HepG2 (cell line): Measurements from ENCODE around the gene ZNF79. TPM values are rescaled to one million over a fixed set of nuclear protein-coding genes. Genes with fewer than 3 reads are reported as not detected.

Source experiments
- ATAC-seq: fragments of 200-7000 bp; cut with Tn5 transposase; 3 replicates; pipeline ENCODE4 v1.9.1; 2020; ENCODE audit warnings: mild to moderate bottlenecking, moderate library complexity
- BruUV-seq: library from RNA; stranded (reverse); fragments of 400-500 nt; replicated peaks from 2 replicates; lab custom pipeline; 2021; lab: Mats Ljungman, UMichigan
- CTCF ChIA-PET: fragments of 300-600 bp; formaldehyde crosslinking; extraction: SDS; loops from one replicate; lab custom pipeline; 2021; ENCODE audit warnings: low total read pairs, inconsistent platforms, low intra/inter-chr PET ratio; lab: Yijun Ruan, JAX
- POLR2A ChIA-PET: fragments of 350-600 bp; sonication (Branson Sonifier 250); formaldehyde crosslinking; loops from one replicate; lab custom pipeline; 2020; ENCODE audit warnings: antibody characterized with exemption, inconsistent platforms; lab: Yijun Ruan, JAX
- DNase-seq: peaks from one replicate; pipeline ENCODE4 v3.0.0-alpha.2; 2015; ENCODE audit warnings: low spot score
- FAIRE-seq: peaks from 3 replicates; lab custom pipeline; 2011; peaks lifted over from hg19 to GRCh38; lab: Jason Lieb, UNC
- H2AFZ ChIP-seq: one replicate; pipeline ENCODE4 v1.6.1; 2011; ENCODE audit warnings: low read length, inconsistent platforms
- H3K27ac ChIP-seq: fragments of 300-600 bp; 3 replicates; pipeline ENCODE4 v1.8.0; 2011; ENCODE audit warnings: mixed run types, mild to moderate bottlenecking, mixed read lengths, low read length, inconsistent platforms; ENCODE audit not compliant: insufficient read depth; ENCODE audit errors: extremely low read length
- H3K27me3 ChIP-seq, 2 experiments: fragments of 200-600 bp in 1 of 2; 2 replicates in 1 of 2; 3 replicates in 1 of 2; pipeline versions ENCODE4 v1.6.0 to v1.8.0; 2011; ENCODE audit warnings: low read length in 2 of 2, mild to moderate bottlenecking in 2 of 2, moderate library complexity in 2 of 2, inconsistent platforms in 1 of 2; ENCODE audit not compliant: insufficient read depth in 2 of 2, control insufficient read depth in 1 of 2
- H3K36me3 ChIP-seq, 2 experiments: fragments of 200-600 bp in 1 of 2; replicated peaks in 1 of 2; 2 replicates in 1 of 2; 3 replicates in 1 of 2; pipeline versions ENCODE4 v1.5.1 to v1.8.0; 2011; ENCODE audit warnings: low read length in 2 of 2, inconsistent platforms in 1 of 2; ENCODE audit not compliant: insufficient read depth in 2 of 2, control insufficient read depth in 1 of 2
- H3K4me1 ChIP-seq: 2 replicates; pipeline ENCODE4 v1.5.1; 2012; ENCODE audit warnings: low read length, inconsistent platforms; ENCODE audit not compliant: insufficient read depth
- H3K4me2 ChIP-seq: 2 replicates; pipeline ENCODE4 v1.6.0; 2011; ENCODE audit warnings: low read depth, low read length, inconsistent platforms
- H3K4me3 ChIP-seq, 3 experiments: fragments of 200-600 bp in 1 of 3; sonication (generic), shearing (Covaris generic) in 1 of 3; replicated peaks in 1 of 3; 2 replicates each; pipeline ENCODE4 v1.5.1; 2011 to 2016; ENCODE audit warnings: low read length in 3 of 3, inconsistent platforms in 2 of 3, low read depth in 2 of 3, mild to moderate bottlenecking in 2 of 3, control low read depth in 1 of 3, mixed read lengths in 1 of 3; ENCODE audit not compliant: insufficient read depth in 1 of 3
- H3K79me2 ChIP-seq: one replicate; pipeline ENCODE4 v1.6.1; 2011; ENCODE audit warnings: low read length, inconsistent platforms; ENCODE audit not compliant: insufficient read depth
- H3K9ac ChIP-seq: 2 replicates; pipeline ENCODE4 v1.6.0; 2011; ENCODE audit warnings: mild to moderate bottlenecking, low read depth, low read length, inconsistent platforms; ENCODE audit not compliant: insufficient read depth
- H3K9me3 ChIP-seq: 2 replicates; pipeline ENCODE4 v1.5.1; 2012; ENCODE audit warnings: mild to moderate bottlenecking, low read length
- H4K20me1 ChIP-seq: 2 replicates; pipeline ENCODE4 v1.6.0; 2011; ENCODE audit warnings: inconsistent platforms, mild to moderate bottlenecking, low read length, moderate library complexity; ENCODE audit not compliant: insufficient read depth
- AGO2 ChIP-seq: fragments of 200-400 bp; formaldehyde crosslinking; optimal IDR thresholded peaks from 2 replicates; pipeline ENCODE3; 2017; ENCODE audit warnings: mild to moderate bottlenecking, low read depth, low read length, moderate library complexity
- NR3C1 ChIP-seq: sonication (generic); formaldehyde crosslinking; IDR thresholded peaks from 2 replicates; pipeline ENCODE4 v1.4.0; 2020; ENCODE audit warnings: missing genetic modification reagents
- ZBTB1 ChIP-seq: sonication (generic); formaldehyde crosslinking; IDR thresholded peaks from 2 replicates; pipeline ENCODE4 v1.4.0; 2020; ENCODE audit warnings: missing genetic modification reagents, borderline replicate concordance
- ZMYM4 ChIP-seq: sonication (generic); formaldehyde crosslinking; IDR thresholded peaks from 2 replicates; pipeline ENCODE4 v1.8.1; 2023; ENCODE audit warnings: mild to moderate bottlenecking, missing genetic modification reagents
- ZNF230 ChIP-seq: sonication (generic); formaldehyde crosslinking; IDR thresholded peaks from 2 replicates; pipeline ENCODE4 v1.4.0; 2020; ENCODE audit warnings: mild to moderate bottlenecking, missing genetic modification reagents
- ZNF768 ChIP-seq: sonication (generic); formaldehyde crosslinking; IDR thresholded peaks from 2 replicates; pipeline ENCODE4 v1.4.0; 2020; ENCODE audit warnings: missing genetic modification reagents
- ZNF891 ChIP-seq: sonication (generic); formaldehyde crosslinking; IDR thresholded peaks from 2 replicates; pipeline ENCODE4 v1.5.0; 2020; ENCODE audit warnings: mild to moderate bottlenecking, missing genetic modification reagents
- WGBS: methylation state at CpG from one replicate; pipeline ENCODE4 v1.1.6; 2017; ENCODE audit warnings: low lambda C conversion rate; 5-methylcytosine and 5-hydroxymethylcytosine counted together
- in situ Hi-C: cut with HindIII; loops from 2 replicates; pipeline ENCODE4 v1.10.0; 2017; ENCODE audit warnings: low pct_unique_long_range_greater_than_20kb; ENCODE audit not compliant: extremely low pct_ligation_motif_present
- intact Hi-C: fragments of 100-400 bp; cut with micrococcal nuclease; formaldehyde crosslinking; loops from one replicate; pipeline ENCODE4 v1.10.0; 2022; ENCODE audit not compliant: unreplicated experiment
- polyA plus RNA-seq, 8 experiments: library from polyadenylated mRNA; depleted of rRNA in 3 of 8; stranded (reverse) in 7 of 8; unstranded in 1 of 8; fragments of >200 nt; fragmentation: Illumina TruSeq in 4 of 8; extraction: Trizol in 4 of 8; gene quantifications; 2 replicates each; pipeline versions ENCODE4 v1.2.1 to v1.2.3, GENCODE V29; 2011 to 2016; ENCODE audit warnings: low read depth in 4 of 8, missing spikeins in 1 of 8, mixed read lengths in 1 of 8; ENCODE audit not compliant: insufficient read depth in 1 of 8
- total RNA-seq, 5 experiments: library from RNA; depleted of rRNA; stranded (reverse); fragments of >200 nt; fragmentation: Illumina TruSeq; extraction: Trizol; gene quantifications; 2 replicates each; pipeline ENCODE4 v1.2.3, GENCODE V29; 2016; ENCODE audit warnings: low read depth in 1 of 5
- TF ChIP-seq, protein P1 (sequence below): sonication (generic); formaldehyde crosslinking; IDR thresholded peaks from 2 replicates; pipeline ENCODE4 v1.8.1; 2023; ENCODE audit warnings: mild to moderate bottlenecking, missing genetic modification reagents

The ZNF79 gene
- total and polyA plus RNA-seq, 2 of the 13 experiments (the other 11 are each of a cell fraction or from before 2014, with no cell fraction given), result 3.7 to 8.1 TPM

DNA sequence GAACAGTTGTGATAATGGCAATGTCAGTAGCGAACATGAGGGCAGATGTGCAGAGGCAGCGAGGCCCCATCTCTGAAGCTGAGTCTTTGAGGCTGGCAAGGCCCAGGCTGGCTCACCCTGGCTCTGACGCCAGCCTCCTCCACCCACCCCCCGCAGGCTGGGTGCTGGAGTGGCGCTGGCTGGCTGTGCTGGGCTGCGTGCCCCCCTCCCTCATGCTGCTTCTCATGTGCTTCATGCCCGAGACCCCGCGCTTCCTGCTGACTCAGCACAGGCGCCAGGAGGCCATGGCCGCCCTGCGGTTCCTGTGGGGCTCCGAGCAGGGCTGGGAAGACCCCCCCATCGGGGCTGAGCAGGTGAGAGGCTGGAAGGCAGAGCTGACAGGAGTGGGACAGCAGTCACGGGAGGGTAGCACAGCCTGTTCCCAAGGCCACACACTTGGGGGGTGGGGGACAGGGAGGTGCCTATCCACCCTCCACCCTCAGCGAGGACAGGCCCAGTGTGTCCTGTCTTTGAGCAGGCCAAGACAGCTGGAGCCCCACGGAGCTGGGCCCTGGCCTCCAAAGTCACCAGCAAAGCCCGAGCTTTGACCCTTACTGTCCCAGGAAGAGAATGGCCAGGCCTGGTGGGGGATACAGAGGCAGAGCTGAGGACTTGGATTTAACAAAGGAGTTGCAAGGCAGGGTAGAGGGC, 21.6 kb upstream of the ZNF79 start (continued):
- TF ChIP-seq ZNF230 (CRISPR knock-in tag) (no peak), ZMYM4 (CRISPR knock-in tag) (no peak), AGO2 (peak; percentile 85), NR3C1 (no peak), ZNF768 (CRISPR knock-in tag) (no peak), ZNF891 (no peak)
- TF ChIP-seq, protein P1, sequence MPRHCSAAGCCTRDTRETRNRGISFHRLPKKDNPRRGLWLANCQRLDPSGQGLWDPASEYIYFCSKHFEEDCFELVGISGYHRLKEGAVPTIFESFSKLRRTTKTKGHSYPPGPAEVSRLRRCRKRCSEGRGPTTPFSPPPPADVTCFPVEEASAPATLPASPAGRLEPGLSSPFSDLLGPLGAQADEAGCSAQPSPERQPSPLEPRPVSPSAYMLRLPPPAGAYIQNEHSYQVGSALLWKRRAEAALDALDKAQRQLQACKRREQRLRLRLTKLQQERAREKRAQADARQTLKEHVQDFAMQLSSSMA (CRISPR knock-in tag), result no peak

DNA sequence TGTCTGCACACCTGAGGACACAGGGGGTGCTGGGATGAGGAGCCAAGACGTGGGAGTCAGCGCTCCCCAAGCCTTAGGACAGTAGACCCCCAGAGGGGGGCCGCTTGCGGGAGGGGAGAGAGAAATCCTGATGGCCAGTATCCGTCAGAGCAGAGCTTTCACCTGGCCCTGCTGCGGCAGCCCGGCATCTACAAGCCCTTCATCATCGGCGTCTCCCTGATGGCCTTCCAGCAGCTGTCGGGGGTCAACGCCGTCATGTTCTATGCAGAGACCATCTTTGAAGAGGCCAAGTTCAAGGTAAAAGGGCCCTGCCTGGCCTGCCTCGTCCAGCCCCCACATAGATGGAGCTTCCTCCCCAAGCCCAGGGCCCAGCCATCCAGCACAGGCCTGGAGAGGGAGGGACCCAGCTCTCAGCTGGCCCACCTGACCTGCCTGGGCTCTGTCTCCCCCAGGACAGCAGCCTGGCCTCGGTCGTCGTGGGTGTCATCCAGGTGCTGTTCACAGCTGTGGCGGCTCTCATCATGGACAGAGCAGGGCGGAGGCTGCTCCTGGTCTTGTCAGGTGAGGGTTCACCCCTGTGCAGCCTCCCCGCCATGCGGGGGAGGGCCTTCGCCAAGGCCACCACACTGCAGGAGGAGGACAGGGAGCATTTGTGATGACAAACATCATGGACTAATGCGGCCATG, 20.5 kb upstream of the ZNF79 start:
- Histone ChIP-seq H3K4me3 (no peak overlapping the region), H3K9ac (no peak overlapping the region), H2AFZ (no peak overlapping the region), H3K36me3 (peaks cover 29 to 57% of the 10 kb centered on the region in 2 experiments; a peak in 4 of 5 replicates), H3K27me3 (no peaks in the 10 kb centered on the region), H3K9me3 (no peaks in the 10 kb centered on the region), H3K4me2 (no peak overlapping the region), H4K20me1 (peaks cover 4% of the 10 kb centered on the region; the same call in 1 of the 2 replicates), H3K79me2 (peaks cover 18% of the 10 kb centered on the region), H3K27ac (no peak overlapping the region), H3K4me1 (peaks cover 22% of the 10 kb centered on the region)
- DNase-seq (no peak), ATAC-seq (no peak), FAIRE-seq (no peak)
- no TSS peak for BruUV-seq
- TF ChIP-seq AGO2, result peak; percentile 71
- no peak for TF ChIP-seq ZBTB1
- ChIA-PET CTCF (no interaction called here), POLR2A (interaction anchor here (1.2 to 3.2 kb wide), 5 partner anchors 9 to 95 kb away, joined by 3 to 14 read pairs (median 6); partner anchors contain the start of gene ZNF79)
- 99% methylated on average over 7 of the region's 22 CpGs for WGBS
- intact Hi-C loops (no loop called here), in situ Hi-C loops (no loop called here)
